Natural killer cell (primary cell): ENCODE data around the gene STAC. TPM values are rescaled to one million over a fixed set of nuclear protein-coding genes. Genes with fewer than 3 reads are reported as not detected.

Experiments used
- ATAC-seq, 3 donors: fragments of 150-1000 bp in 2 of 3; fragments of 200-7000 bp in 1 of 3; cut with Tn5 transposase; 1 replicate in 1 of 3; 2 replicates in 2 of 3; pipeline ENCODE4 v1.10.0; 2021; ENCODE audit warnings: mild to moderate bottlenecking in 2 of 3, moderate library complexity in 2 of 3
- DNase-seq, 2 donors: peaks; one replicate each; pipeline versions ENCODE4 v3.0.0 to v3.0.0-alpha.2; 2013 to 2021; ENCODE audit warnings: mixed read lengths in 1 of 2
- H3K27ac ChIP-seq: one replicate; pipeline ENCODE4 v1.5.1; 2013; ENCODE audit warnings: mild to moderate bottlenecking, low read length
- H3K27me3 ChIP-seq: one replicate; pipeline ENCODE4 v1.6.1; 2013; ENCODE audit warnings: low read length; ENCODE audit not compliant: control insufficient read depth, insufficient read depth
- H3K36me3 ChIP-seq: one replicate; pipeline ENCODE4 v1.6.1; 2013; ENCODE audit warnings: low read length; ENCODE audit not compliant: control insufficient read depth, insufficient read depth
- H3K4me1 ChIP-seq: one replicate; pipeline ENCODE4 v1.6.1; 2013; ENCODE audit warnings: low read length; ENCODE audit not compliant: control insufficient read depth, insufficient read depth
- H3K4me3 ChIP-seq: one replicate; pipeline ENCODE4 v1.5.1; 2013; ENCODE audit warnings: low read length
- H3K9me3 ChIP-seq: one replicate; pipeline ENCODE4 v1.6.1; 2013; ENCODE audit warnings: low read length; ENCODE audit not compliant: control insufficient read depth, insufficient read depth
- H3K27ac Mint-ChIP-seq, 2 donors: one replicate each; pipeline ENCODE4 v1.8.0; 2022; ENCODE audit warnings: mild to moderate bottlenecking in 2 of 2, mixed read lengths in 2 of 2, moderate library complexity in 1 of 2
- H3K27me3 Mint-ChIP-seq, 2 donors: one replicate each; pipeline ENCODE4 v1.8.0; 2022; ENCODE audit warnings: low read depth in 2 of 2, mixed read lengths in 2 of 2
- H3K36me3 Mint-ChIP-seq: one replicate; pipeline ENCODE4 v1.8.0; 2022; ENCODE audit warnings: mixed read lengths
- H3K4me1 Mint-ChIP-seq, 2 donors: one replicate each; pipeline ENCODE4 v1.8.0; 2022; ENCODE audit warnings: mixed read lengths in 2 of 2
- H3K4me3 Mint-ChIP-seq: one replicate; pipeline ENCODE4 v1.8.0; 2022; ENCODE audit warnings: mild to moderate bottlenecking, moderate library complexity, mixed read lengths
- H3K9me3 Mint-ChIP-seq, 2 donors: one replicate each; pipeline ENCODE4 v1.8.0; 2022; ENCODE audit warnings: mixed read lengths in 2 of 2
- CTCF ChIP-seq: fragments of 200-600 bp; IDR thresholded peaks from one replicate; pipeline ENCODE4 v1.8.0; 2022; ENCODE audit warnings: antibody characterized with exemption
- WGBS: methylation state at CpG from one replicate; pipeline ENCODE4 v1.1.7; 2013; ENCODE audit warnings: missing lambda C conversion rate; ENCODE audit not compliant: insufficient coverage; 5-methylcytosine and 5-hydroxymethylcytosine counted together
- intact Hi-C: fragments of 100-400 bp; cut with micrococcal nuclease; formaldehyde crosslinking; loops from one replicate; pipeline ENCODE4 v1.14.2; 2022
- total RNA-seq, 4 donors: library from RNA; stranded (reverse); fragments of 120-200 nt in 1 of 4; gene quantifications; one replicate each; pipeline versions ENCODE4 v1.2.3 to v1.2.4, GENCODE V29; 2013 to 2022

Gene STAC
- total RNA-seq, 3 donors from 2014 or later (not counting 1 experiment from before 2014, with no cell fraction given) = not detected

- Histone ChIP-seq H3K27ac (no peak overlapping the region), H3K4me1 (no peaks in the 10 kb centered on the region), H3K36me3 (no peaks in the 10 kb centered on the region), H3K27me3 (no peaks in the 10 kb centered on the region), H3K4me3 (no peak overlapping the region), H3K9me3 (no peaks in the 10 kb centered on the region)
- Mint-ChIP-seq H3K27ac (no peak overlapping the region), H3K36me3 (no peaks in the 10 kb centered on the region), H3K4me1 (no peaks in the 10 kb centered on the region), H3K9me3 (no peaks in the 10 kb centered on the region), H3K4me3 (no peak overlapping the region), H3K27me3 (no peaks in the 10 kb centered on the region)
- DNase-seq (no peak), ATAC-seq (no peak)
- 84% methylated on average over 4 of the region's 4 CpGs for WGBS
- intact Hi-C loops = no loop called here
- no peak for TF ChIP-seq CTCF
These were observed 24.9 kb downstream of the STAC start for GRCh38 chr3:36405190-36405589.

- H3K36me3 Mint-ChIP-seq = no peaks in the 10 kb centered on the region
- TF ChIP-seq CTCF = no peak
- H3K36me3 ChIP-seq = no peaks in the 10 kb centered on the region
- no peaks in the 10 kb centered on the region for H3K4me1 ChIP-seq
- H3K4me3 ChIP-seq = no peak overlapping the region
- intact Hi-C loops = no loop called here
- ATAC-seq = no peak
- H3K27me3 ChIP-seq = no peaks in the 10 kb centered on the region
- no peak overlapping the region for H3K27ac ChIP-seq
- no peaks in the 10 kb centered on the region for H3K9me3 Mint-ChIP-seq
- H3K27ac Mint-ChIP-seq = no peak overlapping the region
- 79% methylated on average over 1 of the region's 1 CpG for WGBS
- H3K4me1 Mint-ChIP-seq = no peaks in the 10 kb centered on the region
- no peak for DNase-seq
- H3K27me3 Mint-ChIP-seq = no peaks in the 10 kb centered on the region
- no peak overlapping the region for H3K4me3 Mint-ChIP-seq
- no peaks in the 10 kb centered on the region for H3K9me3 ChIP-seq
These were observed 27.8 kb downstream of the STAC start for GRCh38 chr3:36408146-36408545.

- Mint-ChIP-seq H3K27me3 (no peaks in the 10 kb centered on the region), H3K9me3 (no peaks in the 10 kb centered on the region), H3K27ac (no peak overlapping the region), H3K4me1 (no peaks in the 10 kb centered on the region), H3K36me3 (no peaks in the 10 kb centered on the region), H3K4me3 (no peak overlapping the region)
- no peak for TF ChIP-seq CTCF
- intact Hi-C loops = no loop called here
- Histone ChIP-seq H3K4me1 (no peaks in the 10 kb centered on the region), H3K27me3 (no peaks in the 10 kb centered on the region), H3K27ac (no peak overlapping the region), H3K36me3 (no peaks in the 10 kb centered on the region), H3K9me3 (no peaks in the 10 kb centered on the region), H3K4me3 (no peak overlapping the region)
- DNase-seq (no peak), ATAC-seq (no peak)
- 100% methylated on average over 1 of the region's 2 CpGs for WGBS
These were observed 29.6 kb downstream of the STAC start for GRCh38 chr3:36409862-36410261.

- TF ChIP-seq CTCF = no peak
- Mint-ChIP-seq H3K36me3 (no peaks in the 10 kb centered on the region), H3K4me3 (no peak overlapping the region), H3K9me3 (peaks cover 0 to 2% of the 10 kb centered on the region in 2 donors), H3K4me1 (no peaks in the 10 kb centered on the region), H3K27ac (no peak overlapping the region), H3K27me3 (no peaks in the 10 kb centered on the region)
- Histone ChIP-seq H3K4me3 (no peak overlapping the region), H3K9me3 (no peaks in the 10 kb centered on the region), H3K36me3 (no peaks in the 10 kb centered on the region), H3K4me1 (no peaks in the 10 kb centered on the region), H3K27ac (no peak overlapping the region), H3K27me3 (no peaks in the 10 kb centered on the region)
- DNase-seq = no peak
- WGBS = 86% methylated on average over 1 of the region's 1 CpG
- no peak for ATAC-seq
- intact Hi-C loops = no loop called here
These were observed 31.3 kb downstream of the STAC start for GRCh38 chr3:36411587-36411986.
